H9 (cell line): ENCODE data around the gene CDK2AP2. TPM values are rescaled to one million over a fixed set of nuclear protein-coding genes. Genes with fewer than 3 reads are reported as not detected.
A peak's percentile ranks its signal among the peaks of the same experiment; 100 is the strongest.

Source experiments
- DNase-seq: peaks from one replicate; pipeline ENCODE4 v3.0.0-alpha.2; 2017
- H2AFZ ChIP-seq: one replicate; pipeline ENCODE4 v1.6.1; 2013; ENCODE audit warnings: mild to moderate bottlenecking, low read length, control low read depth, moderate library complexity
- H2AK5ac ChIP-seq: 2 replicates; pipeline ENCODE4 v1.6.1; 2013; ENCODE audit warnings: low read length, control low read depth, mixed read lengths; ENCODE audit not compliant: insufficient read length
- H2BK120ac ChIP-seq: one replicate; pipeline ENCODE4 v1.6.1; 2013; ENCODE audit warnings: low read depth, mild to moderate bottlenecking, low read length, control low read depth, inconsistent platforms; ENCODE audit not compliant: poor library complexity, severe bottlenecking
- H2BK12ac ChIP-seq: 2 replicates; pipeline ENCODE4 v1.6.1; 2013; ENCODE audit warnings: low read length, control low read depth, mixed read lengths, low read depth; ENCODE audit not compliant: insufficient read length
- H2BK15ac ChIP-seq: 2 replicates; pipeline ENCODE4 v1.6.1; 2013; ENCODE audit warnings: low read depth, low read length, control low read depth
- H2BK20ac ChIP-seq: one replicate; pipeline ENCODE4 v1.6.1; 2013; ENCODE audit warnings: low read depth, mild to moderate bottlenecking, low read length, control low read depth, inconsistent platforms; ENCODE audit not compliant: poor library complexity, severe bottlenecking
- H2BK5ac ChIP-seq: 2 replicates; pipeline ENCODE4 v1.6.1; 2013; ENCODE audit warnings: low read length, control low read depth, mixed read lengths; ENCODE audit not compliant: insufficient read length
- H3K14ac ChIP-seq: 2 replicates; pipeline ENCODE4 v1.6.1; 2013; ENCODE audit warnings: low read length, control low read depth; ENCODE audit not compliant: insufficient read depth
- H3K18ac ChIP-seq: 2 replicates; pipeline ENCODE4 v1.6.1; 2013; ENCODE audit warnings: low read depth, mild to moderate bottlenecking, mixed read lengths, low read length, control low read depth; ENCODE audit not compliant: insufficient read length
- H3K23ac ChIP-seq: 2 replicates; pipeline ENCODE4 v1.6.1; 2013; ENCODE audit warnings: low read length, control low read depth, mixed read lengths, low read depth; ENCODE audit not compliant: insufficient read length
- H3K23me2 ChIP-seq: 2 replicates; pipeline ENCODE4 v1.6.1; 2013; ENCODE audit warnings: low read depth, mild to moderate bottlenecking, mixed read lengths, low read length, control low read depth; ENCODE audit not compliant: insufficient read length, poor library complexity, severe bottlenecking
- H3K27ac ChIP-seq: 2 replicates; pipeline ENCODE4 v1.5.1; 2013; ENCODE audit warnings: low read length, control low read depth, mixed read lengths, low read depth; ENCODE audit not compliant: insufficient read length
- H3K27me3 ChIP-seq: 2 replicates; pipeline ENCODE4 v1.6.1; 2013; ENCODE audit warnings: low read length, control low read depth, inconsistent platforms; ENCODE audit not compliant: insufficient read depth
- H3K4ac ChIP-seq: 2 replicates; pipeline ENCODE4 v1.6.1; 2013; ENCODE audit warnings: low read depth, mild to moderate bottlenecking, control low read depth, inconsistent platforms, low read length, moderate library complexity
- H3K4me1 ChIP-seq: 2 replicates; pipeline ENCODE4 v1.6.1; 2013; ENCODE audit warnings: low read length, control low read depth, inconsistent platforms; ENCODE audit not compliant: insufficient read depth
- H3K4me2 ChIP-seq: 2 replicates; pipeline ENCODE4 v1.6.1; 2013; ENCODE audit warnings: low read length, control low read depth, mixed read lengths; ENCODE audit not compliant: insufficient read length, insufficient read depth
- H3K56ac ChIP-seq: 2 replicates; pipeline ENCODE4 v1.6.1; 2013; ENCODE audit warnings: low read depth, mild to moderate bottlenecking, mixed read lengths, low read length, control low read depth; ENCODE audit not compliant: insufficient read length
- H3K79me1 ChIP-seq: 2 replicates; pipeline ENCODE4 v1.6.1; 2013; ENCODE audit warnings: low read depth, mild to moderate bottlenecking, moderate library complexity, low read length, control low read depth, inconsistent platforms; ENCODE audit not compliant: insufficient read depth, poor library complexity, severe bottlenecking
- H3K79me2 ChIP-seq: 2 replicates; pipeline ENCODE4 v1.6.1; 2013; ENCODE audit warnings: low read length, control low read depth, inconsistent platforms; ENCODE audit not compliant: insufficient read depth
- H3K9ac ChIP-seq: 2 replicates; pipeline ENCODE4 v1.6.1; 2013; ENCODE audit warnings: low read length, control low read depth, mixed read lengths; ENCODE audit not compliant: insufficient read length; ENCODE audit errors: extremely low read depth
- H3K9me3 ChIP-seq: one replicate; pipeline ENCODE4 v1.6.1; 2013; ENCODE audit warnings: low read depth, low read length, inconsistent platforms; ENCODE audit not compliant: control insufficient read depth
- H3T11ph ChIP-seq: one replicate; pipeline ENCODE4 v1.6.1; 2013; ENCODE audit warnings: mild to moderate bottlenecking, low read length, control low read depth, inconsistent platforms
- H4K20me1 ChIP-seq: one replicate; pipeline ENCODE4 v1.6.1; 2013; ENCODE audit not compliant: control insufficient read depth, insufficient read length, insufficient read depth
- H4K5ac ChIP-seq: 2 replicates; pipeline ENCODE4 v1.6.1; 2013; ENCODE audit warnings: low read depth, mild to moderate bottlenecking, mixed read lengths, low read length, control low read depth; ENCODE audit not compliant: insufficient read length
- H4K8ac ChIP-seq: replicated peaks from 2 replicates; pipeline ENCODE4 v1.6.1; 2013; ENCODE audit warnings: low read length, control low read depth, mixed read lengths, low read depth; ENCODE audit not compliant: insufficient read length
- H4K91ac ChIP-seq: 2 replicates; pipeline ENCODE4 v1.6.1; 2013; ENCODE audit warnings: low read depth, mild to moderate bottlenecking, moderate library complexity, mixed read lengths, low read length, control low read depth; ENCODE audit not compliant: insufficient read length
- H3K27ac Mint-ChIP-seq, 3 experiments: 2 replicates in 2 of 3; 3 replicates in 1 of 3; pipeline ENCODE4 v1.8.0; 2020 to 2021; ENCODE audit warnings: mixed read lengths in 3 of 3, mild to moderate bottlenecking in 1 of 3, moderate library complexity in 1 of 3
- H3K27me3 Mint-ChIP-seq: 2 replicates; pipeline ENCODE4 v1.8.0; 2021; ENCODE audit warnings: low read depth, mild to moderate bottlenecking, moderate library complexity, mixed read lengths
- H3K36me3 Mint-ChIP-seq, 3 experiments: 2 replicates in 2 of 3; 3 replicates in 1 of 3; pipeline ENCODE4 v1.8.0; 2020 to 2021; ENCODE audit warnings: low read depth in 3 of 3, mixed read lengths in 3 of 3; ENCODE audit not compliant: insufficient read depth in 1 of 3
- H3K4me1 Mint-ChIP-seq, 2 experiments: 2 replicates each; pipeline ENCODE4 v1.8.0; 2020; ENCODE audit warnings: mixed read lengths in 2 of 2
- H3K4me3 Mint-ChIP-seq, 2 experiments: 2 replicates in 1 of 2; 3 replicates in 1 of 2; pipeline ENCODE4 v1.8.0; 2020 to 2021; ENCODE audit warnings: mild to moderate bottlenecking in 2 of 2, mixed read lengths in 2 of 2, moderate library complexity in 1 of 2
- H3K9me3 Mint-ChIP-seq, 2 experiments: 2 replicates in 1 of 2; 3 replicates in 1 of 2; pipeline ENCODE4 v1.8.0; 2020; ENCODE audit warnings: mild to moderate bottlenecking in 2 of 2, mixed read lengths in 2 of 2, moderate library complexity in 1 of 2
- WGBS: extraction: QIAGEN DNeasy Blood & Tissue Kit; methylation state at CpG from one replicate; pipeline ENCODE4 v1.1.7; 2013; ENCODE audit warnings: missing lambda C conversion rate, low lambda C conversion rate, mixed read lengths; ENCODE audit not compliant: insufficient read length; ENCODE audit errors: extremely low coverage; 5-methylcytosine and 5-hydroxymethylcytosine counted together
- total RNA-seq: library from RNA; stranded (reverse); gene quantifications from 2 replicates; pipeline ENCODE4 v1.2.1, GENCODE V29; 2021
- TF ChIP-seq, protein P1 (sequence below): fragments of 200-600 bp; sonication (generic); conservative IDR thresholded peaks from 3 replicates; pipeline ENCODE4 v1.8.0; 2021; ENCODE audit warnings: antibody characterized with exemption, mild to moderate bottlenecking

The CDK2AP2 gene
- total RNA-seq, 1 experiment from 2014 or later = 36.1 TPM

DNA sequence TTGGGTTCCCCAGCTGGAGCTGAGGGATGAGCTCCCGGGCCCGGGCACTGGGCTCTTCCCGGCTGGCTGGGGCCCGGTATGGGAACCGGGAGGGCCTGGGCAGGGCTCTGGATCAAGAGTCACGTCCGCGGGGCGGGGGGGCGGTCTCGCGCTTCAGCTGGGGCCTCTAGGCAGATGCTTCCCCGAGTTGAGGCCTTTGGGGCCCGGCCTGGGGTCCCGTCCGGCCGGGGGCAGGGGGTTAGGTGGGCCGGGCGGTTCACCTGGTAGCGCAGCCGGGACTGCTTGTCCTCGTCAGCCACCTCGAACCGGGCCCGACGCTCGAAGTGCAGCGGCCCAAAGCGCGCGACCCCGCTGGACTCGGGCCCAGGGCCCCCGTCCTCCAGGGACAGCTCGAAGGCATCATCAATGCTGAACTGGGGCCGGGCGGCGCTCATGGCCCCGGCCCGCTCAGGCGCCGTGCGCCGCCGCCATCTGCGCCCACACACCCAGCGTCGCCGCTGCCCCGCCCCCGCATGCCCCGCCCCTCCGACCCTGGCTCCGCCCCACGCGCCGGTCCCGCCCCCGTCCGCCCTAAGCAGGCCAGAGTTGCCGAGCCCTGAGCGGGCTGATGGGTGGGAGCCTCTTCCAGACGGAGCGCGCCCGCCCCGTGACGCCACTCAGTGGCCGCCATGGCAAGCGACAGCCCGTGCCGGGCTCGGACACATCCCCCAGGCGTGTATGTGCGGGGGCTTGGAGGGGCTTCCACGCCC lies 39.0 kb downstream of the CDK2AP2 start, which contains the start of gene TMEM134:
TSS of gene TMEM134 (minus strand) at position 493 of the 749 bp plus-strand sequence. CDS start at position 434, 59 bp downstream.
- DNase-seq = peak; percentile 94
- Histone ChIP-seq H4K20me1 (no peaks in the 10 kb centered on the region), H3K79me2 (no peaks in the 10 kb centered on the region), H3K56ac (no peak within 1 kb of the TSS), H3K18ac (peak within 1 kb of the TSS; percentile 84), H3K4ac (no peak within 1 kb of the TSS), H3K79me1 (no peaks in the 10 kb centered on the region), H3K9ac (peak within 1 kb of the TSS; percentile 43), H2AK5ac (no peak within 1 kb of the TSS), H3K23me2 (peaks cover 12% of the 10 kb centered on the region), H3K4me2 (peak within 1 kb of the TSS; percentile 67), H3K27ac (no peak within 1 kb of the TSS), H2BK12ac (no peak within 1 kb of the TSS), H2BK5ac (no peak within 1 kb of the TSS), H2BK120ac (no peak within 1 kb of the TSS), H3K27me3 (peaks cover 3% of the 10 kb centered on the region; the same call in 1 of the 2 replicates), H3K23ac (no peak within 1 kb of the TSS), H3K9me3 (no peaks in the 10 kb centered on the region), H3K14ac (peak within 1 kb of the TSS; percentile 78; the same call in 1 of the 2 replicates), H4K91ac (no peak within 1 kb of the TSS), H2BK20ac (no peak within 1 kb of the TSS), H4K5ac (no peak within 1 kb of the TSS), H4K8ac (no peak within 1 kb of the TSS), H3K4me1 (no peaks in the 10 kb centered on the region; the same call in 1 of the 2 replicates), H3T11ph (no peak within 1 kb of the TSS), H2AFZ (no peak within 1 kb of the TSS), H2BK15ac (no peak within 1 kb of the TSS)
- TF ChIP-seq, protein P1, sequence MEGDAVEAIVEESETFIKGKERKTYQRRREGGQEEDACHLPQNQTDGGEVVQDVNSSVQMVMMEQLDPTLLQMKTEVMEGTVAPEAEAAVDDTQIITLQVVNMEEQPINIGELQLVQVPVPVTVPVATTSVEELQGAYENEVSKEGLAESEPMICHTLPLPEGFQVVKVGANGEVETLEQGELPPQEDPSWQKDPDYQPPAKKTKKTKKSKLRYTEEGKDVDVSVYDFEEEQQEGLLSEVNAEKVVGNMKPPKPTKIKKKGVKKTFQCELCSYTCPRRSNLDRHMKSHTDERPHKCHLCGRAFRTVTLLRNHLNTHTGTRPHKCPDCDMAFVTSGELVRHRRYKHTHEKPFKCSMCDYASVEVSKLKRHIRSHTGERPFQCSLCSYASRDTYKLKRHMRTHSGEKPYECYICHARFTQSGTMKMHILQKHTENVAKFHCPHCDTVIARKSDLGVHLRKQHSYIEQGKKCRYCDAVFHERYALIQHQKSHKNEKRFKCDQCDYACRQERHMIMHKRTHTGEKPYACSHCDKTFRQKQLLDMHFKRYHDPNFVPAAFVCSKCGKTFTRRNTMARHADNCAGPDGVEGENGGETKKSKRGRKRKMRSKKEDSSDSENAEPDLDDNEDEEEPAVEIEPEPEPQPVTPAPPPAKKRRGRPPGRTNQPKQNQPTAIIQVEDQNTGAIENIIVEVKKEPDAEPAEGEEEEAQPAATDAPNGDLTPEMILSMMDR = peak; percentile 55
- Mint-ChIP-seq H3K4me1 (peaks cover 20 to 25% of the 10 kb centered on the region in 2 experiments), H3K27me3 (peaks cover 9% of the 10 kb centered on the region), H3K36me3 (peaks cover 0 to 4% (median 0%) of the 10 kb centered on the region in 3 experiments; a peak in 2 of 7 replicates), H3K4me3 (peak within 1 kb of the TSS; percentile 87 to 90), H3K27ac (peak within 1 kb of the TSS; percentile 63 to 95 (median 80); a peak in 5 of 7 replicates), H3K9me3 (no peaks in the 10 kb centered on the region)
- no CpG with 5 or more reads among the region's 76 CpGs for WGBS
